HuH-7 (cell line): ENCODE data around the gene LRIT2.

Source experiments
- DNase-seq: peaks from one replicate; pipeline ENCODE4 v3.0.0; 2011; ENCODE audit warnings: low spot score

Gene LRIT2

DNA sequence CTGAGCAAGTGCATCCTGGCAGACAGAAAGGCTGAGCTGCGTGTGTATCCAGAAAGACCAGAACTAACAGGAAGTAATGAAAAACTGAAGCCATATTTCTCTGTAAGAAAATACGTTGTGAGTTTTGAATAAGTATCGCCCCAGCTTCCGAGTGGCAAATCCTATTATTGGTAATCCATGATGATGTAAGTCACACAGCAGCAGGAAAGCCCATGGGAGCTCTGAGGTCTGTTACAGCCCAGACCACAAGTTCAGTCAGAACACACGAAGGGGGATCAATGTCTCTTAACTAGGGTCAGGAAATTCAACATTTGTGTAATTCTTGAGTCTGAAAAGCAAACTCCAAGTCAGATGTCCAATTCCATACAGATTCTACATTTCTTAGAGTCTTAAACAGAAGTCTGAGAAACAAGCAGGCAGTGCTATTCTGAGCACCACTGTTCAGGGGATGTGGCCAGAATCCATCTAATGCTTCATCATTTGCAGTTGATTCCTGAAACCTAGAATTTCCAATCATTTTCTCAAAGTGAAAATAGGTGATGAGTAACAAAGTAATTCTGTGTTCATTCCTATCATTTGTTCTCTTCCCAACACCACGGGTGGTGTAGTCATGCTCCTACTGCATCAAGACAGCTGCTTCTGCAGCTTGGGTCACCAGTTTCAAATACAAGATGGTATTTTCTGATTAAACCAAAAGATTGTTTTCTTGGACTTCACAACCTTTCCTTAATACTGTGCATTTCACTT, at the start of gene LRIT2:
Gene LRIT2, minus strand, starts transcription at position 118 of the 747 bp plus-strand sequence. Its CDS starts 24 bp downstream, at position 94.
- no peak for DNase-seq

GRCh38 chr10:84270708-84271107, 45.4 kb upstream of the LRIT2 start:
- no peak for DNase-seq

DNA sequence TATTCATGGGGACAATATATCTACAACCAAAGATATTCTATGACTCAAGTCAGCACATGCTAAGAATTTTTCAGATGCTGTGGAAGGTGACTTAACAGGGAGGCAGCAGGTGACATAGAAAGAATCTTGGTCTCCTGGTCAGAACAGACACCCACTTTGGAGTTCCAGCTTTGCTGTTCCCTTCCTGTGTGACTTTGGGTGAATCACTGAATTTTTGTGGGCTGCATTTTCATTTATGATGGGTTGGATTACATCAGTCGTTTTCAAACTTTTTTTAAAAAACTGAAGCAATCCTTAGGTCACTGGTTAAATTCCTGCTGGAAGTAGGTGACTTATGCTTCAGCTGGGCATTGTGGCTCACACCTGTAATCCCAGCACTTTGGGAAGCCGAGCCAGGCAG, 44.4 kb upstream of the LRIT2 start:
- DNase-seq = no peak

DNA sequence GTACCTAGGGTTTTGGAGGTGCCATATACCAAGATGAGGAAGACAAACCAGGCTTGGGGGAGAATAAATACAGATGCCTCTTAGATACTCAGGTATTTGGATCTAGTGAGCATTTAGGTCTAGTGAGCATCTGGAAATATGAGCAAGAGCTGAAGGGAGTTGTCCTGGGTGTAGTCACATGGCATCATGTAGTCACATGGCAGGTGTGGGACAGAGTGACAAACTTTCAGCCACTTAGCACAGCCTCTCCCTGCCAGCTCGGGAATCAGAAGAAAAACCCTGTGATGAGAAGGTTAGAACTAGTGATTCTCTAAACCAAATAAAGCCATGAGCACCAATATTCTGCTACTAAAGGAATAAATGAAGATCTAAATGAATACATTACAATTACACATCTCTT, 43.8 kb upstream of the LRIT2 start:
- DNase-seq = no peak

DNA sequence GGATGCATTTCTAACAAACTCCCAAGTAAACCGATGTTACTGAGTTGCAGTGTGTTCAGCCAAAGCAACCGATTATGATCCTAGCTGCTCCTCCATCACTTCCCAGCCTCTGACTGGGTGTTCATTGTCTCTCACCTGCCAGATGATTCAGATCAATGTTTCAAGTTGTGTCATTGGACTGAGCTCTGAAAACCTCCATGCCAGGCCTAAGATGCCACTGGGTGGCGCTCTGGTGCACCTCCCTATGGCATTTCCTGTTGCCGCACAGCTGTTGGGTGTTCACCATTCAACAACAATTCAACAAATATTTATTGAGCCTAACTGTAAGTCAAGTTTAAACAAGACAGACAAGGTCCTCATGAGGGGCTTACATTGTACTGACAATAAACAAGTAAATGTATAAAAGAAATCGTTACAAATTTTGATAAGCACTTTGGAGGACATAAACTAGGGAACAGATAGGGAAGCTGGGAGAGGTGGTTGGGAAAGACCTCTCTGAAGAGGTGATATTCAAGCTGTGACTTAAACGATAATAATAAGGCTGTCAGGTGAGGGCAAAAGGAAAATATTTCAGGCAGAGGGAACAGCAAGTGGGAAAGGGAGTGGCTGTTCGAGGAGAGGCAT, 42.3 kb upstream of the LRIT2 start:
- DNase-seq = peak; percentile 39

DNA sequence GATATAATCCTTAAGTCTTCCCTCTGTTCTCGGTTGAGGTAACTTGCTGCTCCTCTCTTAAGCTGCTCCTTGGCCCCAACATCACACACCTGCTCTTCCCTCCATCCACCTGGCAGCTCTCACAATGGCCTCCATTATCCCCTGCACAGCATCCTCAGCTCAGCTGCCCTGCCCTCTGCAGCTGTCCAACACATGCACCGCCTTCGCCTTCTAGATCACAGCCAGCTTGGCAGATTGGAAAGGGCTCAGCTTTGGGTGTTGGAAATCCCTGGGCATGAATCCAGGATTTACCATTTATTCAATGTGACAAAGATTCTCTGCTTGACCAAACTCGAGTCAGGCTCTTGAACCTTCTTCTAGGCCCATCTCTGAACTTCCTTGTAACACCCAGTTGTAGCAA, 40.1 kb upstream of the LRIT2 start:
- no peak for DNase-seq

GRCh38 chr10:84264611-84265141, 39.3 kb upstream of the LRIT2 start:
- DNase-seq = peak; percentile 59

DNA sequence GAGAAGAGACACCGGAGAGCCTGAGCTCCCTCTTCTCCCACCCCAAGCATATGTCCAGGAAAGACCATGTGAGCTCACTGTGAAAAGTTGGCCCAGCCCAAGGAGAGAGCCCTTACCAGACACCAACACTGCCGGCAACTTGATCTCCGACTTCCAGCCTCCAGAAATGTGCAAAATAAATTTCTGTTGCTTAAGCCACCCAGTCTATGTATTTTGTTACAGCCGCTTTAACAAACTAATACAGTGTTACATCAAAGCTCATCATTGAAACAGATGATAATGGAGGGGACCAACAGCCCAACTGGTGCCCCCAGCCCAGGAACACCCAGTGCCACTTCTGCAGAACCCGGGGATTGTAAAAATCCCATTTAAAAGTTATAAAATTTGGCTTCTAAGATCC, 38.4 kb upstream of the LRIT2 start:
- no peak for DNase-seq

DNA sequence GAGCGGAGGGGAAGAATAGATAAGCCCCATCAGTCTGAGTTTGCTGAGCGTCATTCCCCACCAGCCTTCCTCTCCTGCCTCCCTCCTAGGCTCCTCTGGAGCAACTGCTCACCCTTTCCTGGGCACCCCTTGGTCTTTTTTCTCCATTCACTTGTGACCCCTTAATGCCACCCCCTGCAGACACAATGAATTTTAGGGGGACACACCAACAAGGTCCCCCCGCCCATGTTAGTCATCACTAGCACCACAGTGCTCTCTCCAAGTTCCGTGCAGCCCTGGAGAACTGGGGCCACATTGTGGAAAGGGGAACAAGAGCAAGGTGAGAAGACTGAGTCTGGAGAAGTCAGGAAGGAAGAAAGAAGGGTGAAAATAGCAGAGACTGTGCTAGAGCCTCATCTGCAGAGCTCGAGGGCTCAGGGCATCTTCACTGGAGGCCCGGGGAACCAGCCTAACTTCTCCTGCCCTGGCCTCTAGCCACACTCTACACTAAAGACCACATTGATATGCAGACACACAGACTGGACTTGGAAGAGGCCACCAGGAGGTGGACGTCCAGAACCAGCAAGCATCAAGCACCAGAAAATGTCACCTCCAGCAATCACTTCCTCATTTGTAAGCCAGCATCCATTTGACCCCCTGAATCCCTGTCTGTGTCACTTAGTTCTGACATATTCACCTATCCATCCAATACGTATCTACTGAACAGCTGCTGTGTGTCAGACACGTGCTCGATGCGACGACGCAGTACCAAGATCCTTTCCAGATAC, 37.0 kb upstream of the LRIT2 start:
- DNase-seq = no peak

GRCh38 chr10:84261236-84261915, 36.0 kb upstream of the LRIT2 start:
- DNase-seq = no peak

GRCh38 chr10:84258034-84258695, 32.8 kb upstream of the LRIT2 start:
- no peak for DNase-seq

DNA sequence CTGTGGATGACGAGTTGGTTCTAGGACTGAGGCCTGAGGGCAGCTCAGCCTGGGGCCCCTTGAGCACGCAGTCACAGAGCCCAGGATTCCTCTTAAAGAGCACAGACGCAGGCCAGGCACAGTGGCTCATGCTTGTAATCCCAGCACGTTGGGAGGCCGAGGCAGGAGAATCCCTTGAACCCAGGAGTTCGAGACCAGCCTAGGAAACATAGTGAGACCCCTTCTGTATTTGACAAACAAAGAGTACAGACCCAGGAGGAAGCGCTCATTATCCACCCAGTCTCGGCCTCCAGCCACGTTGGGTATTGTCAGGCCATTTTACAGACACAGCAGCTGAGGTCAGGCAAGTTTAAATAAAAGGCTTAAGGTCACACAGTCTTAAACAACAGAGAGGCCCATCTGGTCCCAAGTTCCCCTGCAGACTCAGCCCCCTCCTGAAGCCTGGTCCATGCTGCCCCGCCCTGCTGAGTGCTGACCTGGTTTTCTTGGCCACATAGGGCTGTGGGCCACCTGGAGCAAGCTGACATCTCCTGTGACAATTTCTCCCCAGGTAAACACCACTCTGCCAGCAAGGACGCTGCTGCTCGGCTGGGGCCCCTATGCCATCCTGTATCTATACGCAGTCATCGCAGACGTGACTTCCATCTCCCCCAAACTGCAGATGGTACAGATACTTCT, 32.1 kb upstream of the LRIT2 start:
- no peak for DNase-seq

GRCh38 chr10:84256510-84257342, 31.4 kb upstream of the LRIT2 start:
- peak; percentile 50 for DNase-seq

DNA sequence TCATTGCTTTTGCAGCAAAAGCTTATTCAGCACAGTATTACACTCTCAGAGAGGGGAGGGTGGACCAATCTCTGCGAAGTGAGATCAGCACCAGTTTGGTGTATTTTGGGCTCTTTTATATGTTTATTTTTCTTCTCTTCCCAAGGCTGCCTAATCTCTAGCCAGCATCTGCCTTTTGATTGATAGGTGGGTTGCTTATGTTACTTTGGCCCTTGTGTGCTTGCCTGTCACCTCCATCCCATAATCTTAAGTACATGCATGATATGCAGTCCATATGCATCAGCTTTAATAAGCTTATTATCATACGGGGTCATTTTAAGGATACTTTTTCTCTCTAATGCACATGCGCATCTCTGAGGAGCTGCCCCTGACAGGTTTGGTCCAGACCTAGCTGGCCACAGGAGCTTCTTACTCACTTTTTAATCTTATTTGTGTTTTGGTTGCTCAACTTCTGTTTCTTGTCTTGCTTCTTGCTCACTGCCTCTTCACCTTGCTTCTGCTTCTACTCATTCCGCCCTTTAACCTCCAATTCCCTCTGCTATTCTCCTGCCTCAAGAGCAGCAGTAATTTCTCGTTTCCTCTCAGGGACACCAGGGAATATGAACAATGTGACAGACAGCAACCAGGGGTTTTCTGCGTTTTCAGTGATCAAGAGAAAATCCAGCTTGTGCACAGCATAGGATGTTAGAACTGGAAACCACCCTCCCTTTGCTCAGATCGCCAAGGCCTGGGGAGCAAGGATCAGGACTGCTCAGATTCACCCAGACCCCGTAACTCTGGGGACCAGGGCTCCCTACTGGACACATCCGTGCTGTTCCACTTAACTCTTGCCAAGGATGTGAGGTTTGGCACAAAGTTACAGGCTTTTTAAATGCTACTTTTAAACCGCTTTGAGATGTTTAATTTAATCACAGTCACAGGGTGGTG, 29.5 kb upstream of the LRIT2 start:
- DNase-seq = no peak

DNA sequence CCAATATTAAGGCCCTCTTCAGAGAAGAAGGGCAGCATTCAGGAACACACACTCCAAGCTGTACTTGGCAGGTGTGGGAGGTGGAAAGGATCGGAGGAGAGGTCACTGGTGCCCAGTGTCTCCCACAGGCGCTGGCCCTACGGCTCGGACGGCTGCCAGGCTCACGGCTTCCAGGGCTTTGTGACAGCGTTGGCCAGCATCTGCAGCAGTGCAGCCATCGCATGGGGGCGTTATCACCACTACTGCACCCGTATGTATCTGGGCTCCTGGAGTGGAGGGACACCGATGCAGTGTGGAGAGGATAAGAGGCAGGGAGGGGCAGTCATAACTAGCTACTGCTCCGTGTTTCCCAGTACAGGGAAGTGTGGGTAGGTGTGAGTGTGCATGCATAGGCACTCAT, 23.4 kb upstream of the LRIT2 start:
- no peak for DNase-seq

GRCh38 chr10:84247496-84247895, 22.2 kb upstream of the LRIT2 start:
- no peak for DNase-seq

GRCh38 chr10:84244651-84245270, 19.4 kb upstream of the LRIT2 start, which contains the start of gene RGR:
TSS of gene RGR (plus strand) at chr10:84245053. CDS start at chr10:84245091, 38 bp downstream.
- peak; percentile 29 for DNase-seq

DNA sequence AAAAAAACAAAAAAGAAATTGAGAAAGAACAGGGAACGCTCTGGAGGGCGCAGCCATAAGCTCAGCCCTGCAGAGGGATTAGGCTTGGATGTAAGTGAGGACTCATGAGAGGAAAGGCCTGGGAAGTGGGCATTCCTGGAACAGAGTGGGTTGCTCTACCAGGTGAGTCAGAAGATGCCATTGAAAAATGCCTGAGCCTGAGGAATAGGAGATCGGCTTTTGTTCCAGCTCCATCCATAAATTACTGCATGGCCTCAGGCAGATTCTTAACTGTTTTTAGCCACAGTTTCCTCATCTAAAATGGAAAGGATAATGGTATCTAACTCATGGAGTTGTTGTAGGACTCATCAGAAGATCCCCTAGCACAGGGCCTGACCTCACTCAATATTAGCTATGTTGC, 18.4 kb upstream of the LRIT2 start:
- no peak for DNase-seq
